GM21423 (cell line): ENCODE measurements around the gene AKR7A3.
"Not testable (repeated sequence)": the region's sequence is repeated elsewhere in the genome, so short reads cannot be mapped to it uniquely, and the experiment has no call there.

Experiments used
- ATAC-seq: cut with Tn5 transposase; IDR thresholded peaks from one replicate; pipeline ENCODE4 v1.9.1; 2021; ENCODE audit warnings: mild to moderate bottlenecking, moderate library complexity; ENCODE audit not compliant: unreplicated experiment

The AKR7A3 gene

GRCh38 chr1:19321071-19321470 lies 32.5 kb upstream of the AKR7A3 start:
- no peak for ATAC-seq

- ATAC-seq: no peak
Observed at GRCh38 chr1:19319196-19319595, 30.6 kb upstream of the AKR7A3 start.

GRCh38 chr1:19317126-19317910 lies 28.7 kb upstream of the AKR7A3 start:
- no peak for ATAC-seq

- ATAC-seq: no peak
Observed at GRCh38 chr1:19315378-19316198, 27.0 kb upstream of the AKR7A3 start.

GRCh38 chr1:19313961-19314882 lies 25.7 kb upstream of the AKR7A3 start:
- ATAC-seq: no peak

- no peak for ATAC-seq
Observed at GRCh38 chr1:19313636-19313959, 25.0 kb upstream of the AKR7A3 start.

GRCh38 chr1:19312782-19313635 lies 24.4 kb upstream of the AKR7A3 start:
- ATAC-seq: no peak

- peak; percentile 61 for ATAC-seq
Observed at GRCh38 chr1:19311931-19312781, 23.6 kb upstream of the AKR7A3 start, which contains the start of the genes AKR7A2 and SLC66A1. TSS of gene AKR7A2 (minus strand) at chr1:19312144. CDS start at chr1:19312124, 20 bp downstream. TSS of gene SLC66A1 (plus strand) at chr1:19312326. CDS start at chr1:19317678, 5,352 bp downstream.

GRCh38 chr1:19311503-19311930 lies 22.9 kb upstream of the AKR7A3 start:
- no peak for ATAC-seq

- ATAC-seq: no peak
Observed at GRCh38 chr1:19310720-19311502, 22.3 kb upstream of the AKR7A3 start.

- ATAC-seq: no peak
Observed at GRCh38 chr1:19310061-19310460, 21.5 kb upstream of the AKR7A3 start.

GRCh38 chr1:19309123-19309813 lies 20.7 kb upstream of the AKR7A3 start:
- no peak for ATAC-seq

- ATAC-seq: no peak
Observed at GRCh38 chr1:19308509-19308907, 19.9 kb upstream of the AKR7A3 start.

- ATAC-seq: no peak
Observed at GRCh38 chr1:19307794-19308508, 19.4 kb upstream of the AKR7A3 start.

- no peak for ATAC-seq
Observed at GRCh38 chr1:19306941-19307340, 18.4 kb upstream of the AKR7A3 start.

- ATAC-seq: no peak
Observed at GRCh38 chr1:19305880-19306279, 17.3 kb upstream of the AKR7A3 start.

GRCh38 chr1:19304081-19304480 lies 15.5 kb upstream of the AKR7A3 start:
- not testable (repeated sequence) for ATAC-seq
